K562 (cell line): ENCODE data around the gene TBC1D5. TPM values are rescaled to one million over a fixed set of nuclear protein-coding genes. Genes with fewer than 3 reads are reported as not detected.
A peak's percentile ranks its signal among the peaks of the same experiment; 100 is the strongest.
"Not testable (repeated sequence)": the region's sequence is repeated elsewhere in the genome, so short reads cannot be mapped to it uniquely, and the experiment has no call there.

Experiments
- ARNT ChIP-seq, 2 experiments: fragments of 450-650 bp; IDR thresholded peaks; 2 replicates each; pipeline ENCODE4 v1.6.1; 2016; ENCODE audit warnings: mild to moderate bottlenecking in 1 of 2
- CBFA2T3 ChIP-seq: fragments of 450-650 bp; IDR thresholded peaks from 2 replicates; pipeline ENCODE4 v1.6.1; 2017
- CBX5 ChIP-seq: IDR thresholded peaks from 2 replicates; pipeline ENCODE4 v1.6.1; 2014; ENCODE audit warnings: low read depth, borderline replicate concordance
- CC2D1A ChIP-seq: fragments of 450-650 bp; IDR thresholded peaks from 2 replicates; pipeline ENCODE4 v1.6.1; 2017; ENCODE audit warnings: mild to moderate bottlenecking
- CEBPG ChIP-seq, 3 experiments: fragments of 200-800 bp in 1 of 3; sonication (Bioruptor generic) in 1 of 3; sonication (generic) in 1 of 3; formaldehyde crosslinking in 1 of 3; IDR thresholded peaks in 2 of 3; conservative IDR thresholded peaks in 1 of 3; 2 replicates each; pipeline versions ENCODE4 v1.6.1 to v1.8.0; 2016 to 2022; ENCODE audit warnings: missing compliant biosample characterization in 2 of 3, missing genetic modification characterization in 2 of 3, mild to moderate bottlenecking in 1 of 3, missing genetic modification reagents in 1 of 3
- CTCFL ChIP-seq: IDR thresholded peaks from 2 replicates; pipeline ENCODE4 v1.6.1; 2011; ENCODE audit warnings: borderline replicate concordance, low read depth, mild to moderate bottlenecking, moderate library complexity, low read length; ENCODE audit not compliant: insufficient read depth, poor library complexity, severe bottlenecking
- DPF2 ChIP-seq: fragments of 450-650 bp; IDR thresholded peaks from 2 replicates; pipeline ENCODE4 v1.6.1; 2016
- MTA3 ChIP-seq: fragments of 450-650 bp; formaldehyde crosslinking; IDR thresholded peaks from 2 replicates; pipeline ENCODE4 v1.6.1; 2017; ENCODE audit warnings: mild to moderate bottlenecking, borderline replicate concordance
- NFRKB ChIP-seq: fragments of 450-650 bp; IDR thresholded peaks from 2 replicates; pipeline ENCODE4 v1.6.1; 2016; ENCODE audit warnings: low read depth
- NR2C1 ChIP-seq, 2 experiments: fragments of 450-650 bp; IDR thresholded peaks; 2 replicates each; pipeline ENCODE4 v1.6.1; 2017; ENCODE audit warnings: mild to moderate bottlenecking in 2 of 2, antibody characterized with exemption in 1 of 2, inconsistent platforms in 1 of 2, missing compliant biosample characterization in 1 of 2, missing genetic modification characterization in 1 of 2
- SIN3A ChIP-seq, 2 experiments: fragments of 150-350 bp in 1 of 2; IDR thresholded peaks; 2 replicates each; pipeline ENCODE4 v1.6.1; 2011 to 2016; ENCODE audit warnings: borderline replicate concordance in 2 of 2, low read depth in 2 of 2, low read length in 2 of 2, mild to moderate bottlenecking in 2 of 2, moderate library complexity in 2 of 2; ENCODE audit not compliant: control insufficient read depth in 1 of 2
- TAF1 ChIP-seq: IDR thresholded peaks from 2 replicates; pipeline ENCODE4 v1.6.1; 2011; ENCODE audit warnings: mild to moderate bottlenecking, low read length, moderate library complexity; ENCODE audit not compliant: insufficient read depth, control insufficient read depth, severe bottlenecking; ENCODE audit errors: extremely low read depth
- TFAP4 ChIP-seq: sonication (generic); formaldehyde crosslinking; IDR thresholded peaks from 2 replicates; pipeline ENCODE4 v1.8.0; 2022; ENCODE audit warnings: missing genetic modification reagents, mild to moderate bottlenecking, moderate library complexity, borderline replicate concordance
- ZBED1 ChIP-seq: IDR thresholded peaks from 2 replicates; pipeline ENCODE4 v1.6.1; 2014
- ZNF740 ChIP-seq, 3 experiments: fragments of 200-800 bp in 1 of 3; sonication (Bioruptor generic) in 1 of 3; sonication (generic) in 1 of 3; formaldehyde crosslinking in 1 of 3; IDR thresholded peaks; 2 replicates each; pipeline versions ENCODE4 v1.6.1 to v1.8.0; 2016 to 2022; ENCODE audit warnings: mild to moderate bottlenecking in 2 of 3, missing compliant biosample characterization in 2 of 3, missing genetic modification characterization in 2 of 3, missing genetic modification reagents in 1 of 3
- polyA plus RNA-seq, 8 experiments: library from polyadenylated mRNA; depleted of rRNA in 4 of 8; stranded (reverse) in 5 of 8; unstranded in 3 of 8; fragments of >200 nt; fragmentation: Nextera tagmentation in 2 of 8; fragmentation: Illumina TruSeq in 1 of 8; extraction: Ambion mirVana in 2 of 8; extraction: Trizol in 1 of 8; gene quantifications; 2 replicates each; pipeline versions ENCODE4 v1.2.1 to v1.2.3, GENCODE V29; 2011 to 2014; ENCODE audit warnings: inconsistent platforms in 1 of 8, missing spikeins in 1 of 8
- total RNA-seq, 7 experiments: library from RNA; depleted of rRNA in 6 of 7; stranded (reverse); fragments of >200 nt in 6 of 7; fragmentation: Illumina TruSeq in 2 of 7; extraction: Trizol in 2 of 7; gene quantifications; 2 replicates each; pipeline versions ENCODE4 v1.2.1 to v1.2.3, GENCODE V29; 2011 to 2021; ENCODE audit warnings: low replicate concordance in 1 of 7

Gene TBC1D5
- total and polyA plus RNA-seq, 9 of the 15 experiments (the other 6 are each of a cell fraction or from before 2014, with no cell fraction given): 2.9 to 38.1 (median 25.6) TPM

GRCh38 chr3:17692846-17693669 lies 49.4 kb downstream of the TBC1D5 start (continued):
- peak; percentile 7; the same call in 1 of the 2 replicates for TF ChIP-seq CEBPG (CRISPR knock-in tag; IDR thresholded peaks at IDR 0.05)
- not testable (repeated sequence) for TF ChIP-seq CEBPG (tag; conservative IDR thresholded peaks at IDR 0.05 in 1 of 2, IDR thresholded peaks at IDR 0.05 in 1 of 2); ZNF740 (tag; IDR thresholded peaks at IDR 0.05); NR2C1 (IDR thresholded peaks at IDR 0.05)
- peak; percentile 83 for TF ChIP-seq CC2D1A
- TF ChIP-seq NFRKB: peak; percentile 70; the same call in 1 of the 2 replicates
- peak; percentile 74 for TF ChIP-seq DPF2
- peak; percentile 93 for TF ChIP-seq MTA3
- peak; percentile 68; the same call in 1 of the 2 replicates for TF ChIP-seq ZNF740 (CRISPR knock-in tag; IDR thresholded peaks at IDR 0.05)
- TF ChIP-seq TAF1: peak; percentile 72
- peak; percentile 88 for TF ChIP-seq CTCFL
- peak; percentile 87; the same call in 1 of the 2 replicates for TF ChIP-seq TFAP4 (CRISPR knock-in tag)
- peak; percentile 52 for TF ChIP-seq NR2C1 (tag; IDR thresholded peaks at IDR 0.05)
- TF ChIP-seq ZBED1: 0 out of 2 replicates have a peak, but pooled peaks have one; percentile 29
- peak; percentile 56 for TF ChIP-seq CBFA2T3
- peak; percentile 35 to 47; a peak in 1 of 4 replicates for TF ChIP-seq ARNT (IDR thresholded peaks at IDR 0.05)
- TF ChIP-seq SIN3A (IDR thresholded peaks at IDR 0.05; ENCODE audit: borderline replicate concordance in 2 of 2, control insufficient read depth in 1 of 2, low read depth in 2 of 2, low read length in 2 of 2): 0 out of 4 replicates have a peak, but pooled peaks of 1 of the 2 experiments have one; percentile 51
- TF ChIP-seq CBX5: peak; percentile 72
